MCF 10A (cell line): Measurements from ENCODE around the gene BCAR3. TPM values are rescaled to one million over a fixed set of nuclear protein-coding genes. Genes with fewer than 3 reads are reported as not detected.

Source experiments
- BruUV-seq: library from RNA; stranded (reverse); fragments of 400-500 nt; replicated peaks from 2 replicates; lab custom pipeline; 2021; lab: Mats Ljungman, UMichigan
- CTCF ChIA-PET: fragments of 300-600 bp; sonication (Branson Sonifier 250); formaldehyde crosslinking; extraction: SDS; loops from one replicate; lab custom pipeline; 2021; ENCODE audit warnings: antibody characterized with exemption, inconsistent platforms; lab: Yijun Ruan, JAX
- POLR2A ChIA-PET: fragments of 300-600, 350-650 bp; sonication (Branson Sonifier 250); formaldehyde crosslinking; extraction: SDS; loops from one replicate; lab custom pipeline; 2020; ENCODE audit warnings: antibody characterized with exemption, inconsistent platforms; lab: Yijun Ruan, JAX
- DNase-seq: peaks from one replicate; pipeline ENCODE4 v3.0.0-alpha.2; 2018; ENCODE audit not compliant: unreplicated experiment
- H3K27ac Mint-ChIP-seq: one replicate; pipeline ENCODE4 v1.8.0; 2022; ENCODE audit warnings: mild to moderate bottlenecking, low read depth, mixed read lengths; ENCODE audit not compliant: unreplicated experiment
- H3K27me3 Mint-ChIP-seq: one replicate; pipeline ENCODE4 v1.8.0; 2022; ENCODE audit warnings: mixed read lengths; ENCODE audit not compliant: insufficient read depth, unreplicated experiment
- H3K36me3 Mint-ChIP-seq: one replicate; pipeline ENCODE4 v1.8.0; 2022; ENCODE audit warnings: mild to moderate bottlenecking, moderate library complexity, mixed read lengths; ENCODE audit not compliant: insufficient read depth, unreplicated experiment
- H3K4me1 Mint-ChIP-seq: one replicate; pipeline ENCODE4 v1.8.0; 2022; ENCODE audit warnings: mixed read lengths; ENCODE audit not compliant: insufficient read depth, unreplicated experiment
- H3K4me3 Mint-ChIP-seq: one replicate; pipeline ENCODE4 v1.8.0; 2022; ENCODE audit warnings: mild to moderate bottlenecking, moderate library complexity, mixed read lengths; ENCODE audit not compliant: unreplicated experiment
- H3K9me3 Mint-ChIP-seq: one replicate; pipeline ENCODE4 v1.8.0; 2022; ENCODE audit warnings: mixed read lengths; ENCODE audit not compliant: unreplicated experiment
- CTCF ChIP-seq: fragments of 200-600 bp; IDR thresholded peaks from one replicate; pipeline ENCODE4 v1.8.0; 2022; ENCODE audit warnings: antibody characterized with exemption, mild to moderate bottlenecking; ENCODE audit not compliant: unreplicated experiment
- intact Hi-C: fragments of 100-400 bp; cut with micrococcal nuclease; formaldehyde crosslinking; loops from 2 replicates; pipeline ENCODE4 v1.14.1; 2022
- total RNA-seq: library from RNA; stranded (reverse); gene quantifications from 2 replicates; pipeline ENCODE4 v1.2.3, GENCODE V29; 2022

BCAR3 gene
- total RNA-seq, 1 experiment from 2014 or later = 130 TPM

- Mint-ChIP-seq H3K36me3 (peaks cover 51% of the 10 kb centered on the region), H3K4me3 (no peak overlapping the region), H3K27ac (peak overlapping the region; percentile 20), H3K27me3 (no peaks in the 10 kb centered on the region), H3K9me3 (no peaks in the 10 kb centered on the region), H3K4me1 (peaks cover 71% of the 10 kb centered on the region)
- intact Hi-C loops = no loop called here
- ChIA-PET POLR2A (interaction anchor here (0.6 to 8.1 kb wide), 10 partner anchors 8 to 252 kb away, joined by 3 to 41 read pairs (median 7); partner anchors contain the start of gene FNBP1L), CTCF (interaction anchor here (0.6 to 4.5 kb wide), 4 partner anchors 12 to 219 kb away, joined by 3 to 24 read pairs (median 5); no protein-coding TSS in a partner anchor)
- TF ChIP-seq CTCF = no peak
- DNase-seq = no peak
- BruUV-seq = no TSS peak
These were observed 87.1 kb downstream of the BCAR3 start for GRCh38 chr1:93594603-93594880.

GRCh38 chr1:93593854-93594602 lies 87.6 kb downstream of the BCAR3 start:
- no TSS peak for BruUV-seq
- ChIA-PET CTCF (interaction anchor here (0.6 to 4.5 kb wide), 9 partner anchors 11 to 855 kb away, joined by 3 to 24 read pairs (median 4); no protein-coding TSS in a partner anchor), POLR2A (interaction anchor here (0.6 to 8.1 kb wide), 18 partner anchors 9 to 252 kb away, joined by 3 to 41 read pairs (median 4); partner anchors contain the start of gene FNBP1L)

GRCh38 chr1:93592551-93592949 lies 89.1 kb downstream of the BCAR3 start:
- H3K9me3 Mint-ChIP-seq = no peaks in the 10 kb centered on the region
- no peaks in the 10 kb centered on the region for H3K27me3 Mint-ChIP-seq
- no peak overlapping the region for H3K4me3 Mint-ChIP-seq
- intact Hi-C loops = no loop called here
- POLR2A ChIA-PET = interaction anchor here (1.0 to 8.1 kb wide), 10 partner anchors 8 to 221 kb away, joined by 3 to 41 read pairs (median 6); partner anchors contain the start of gene FNBP1L
- TF ChIP-seq CTCF = no peak
- peaks cover 64% of the 10 kb centered on the region for H3K4me1 Mint-ChIP-seq
- DNase-seq = no peak
- H3K27ac Mint-ChIP-seq = peak overlapping the region; percentile 49
- peaks cover 65% of the 10 kb centered on the region for H3K36me3 Mint-ChIP-seq
- CTCF ChIA-PET = interaction anchor here (0.8 to 4.5 kb wide), 4 partner anchors 9 to 221 kb away, joined by 3 to 24 read pairs (median 4); no protein-coding TSS in a partner anchor
- no TSS peak for BruUV-seq

More at GRCh38 chr1:93593854-93594602, 87.6 kb downstream of the BCAR3 start:
- H3K4me3 Mint-ChIP-seq = no peak overlapping the region
- TF ChIP-seq CTCF = no peak
- intact Hi-C loops = no loop called here
- H3K27ac Mint-ChIP-seq = peak overlapping the region; percentile 20
- H3K36me3 Mint-ChIP-seq = peaks cover 57% of the 10 kb centered on the region
- no peak for DNase-seq
- H3K4me1 Mint-ChIP-seq = peaks cover 69% of the 10 kb centered on the region
- H3K9me3 Mint-ChIP-seq = no peaks in the 10 kb centered on the region
- H3K27me3 Mint-ChIP-seq = no peaks in the 10 kb centered on the region
